H1 (cell line): Measurements from ENCODE around the gene MAP3K14.

ENCODE experiments used
- CTCF ChIP-seq, 3 experiments: IDR thresholded peaks; 1 replicate in 2 of 3; 2 replicates in 1 of 3; pipeline versions ENCODE4 v1.5.1 to v1.6.1; 2011; ENCODE audit warnings: low read length in 3 of 3, mild to moderate bottlenecking in 3 of 3, inconsistent platforms in 2 of 3, low read depth in 1 of 3, moderate library complexity in 1 of 3; ENCODE audit not compliant: insufficient read depth in 1 of 3; ENCODE audit errors: control extremely low read depth in 1 of 3
- POLR2A ChIP-seq, 2 experiments: IDR thresholded peaks; 1 replicate in 1 of 2; 2 replicates in 1 of 2; pipeline ENCODE4 v1.6.1; 2011; ENCODE audit warnings: low read depth in 2 of 2, low read length in 2 of 2, mild to moderate bottlenecking in 2 of 2; ENCODE audit errors: control extremely low read depth in 1 of 2

- TF ChIP-seq POLR2A (IDR thresholded peaks at IDR 0.05; ENCODE audit: control extremely low read depth in 1 of 2, low read depth in 2 of 2, low read length in 2 of 2), result no peak
- no peak for TF ChIP-seq CTCF (IDR thresholded peaks at IDR 0.05; ENCODE audit: control extremely low read depth in 1 of 3, insufficient read depth in 1 of 3, low read depth in 1 of 3, low read length in 3 of 3)
These were observed 85.9 kb downstream of the MAP3K14 start for GRCh38 chr17:45230787-45231480.
